Activated gamma-delta T cell treated with anti-CD3 and anti-CD28 coated beads, Interleukin-2, amount 50 U/mL, for 16 hours (primary cell): ENCODE data around the gene RHOBTB3.

Experiments
- DNase-seq: peaks from one replicate; pipeline ENCODE4 v3.0.0-alpha.2; 2020; ENCODE audit warnings: low read depth

Gene RHOBTB3

DNA sequence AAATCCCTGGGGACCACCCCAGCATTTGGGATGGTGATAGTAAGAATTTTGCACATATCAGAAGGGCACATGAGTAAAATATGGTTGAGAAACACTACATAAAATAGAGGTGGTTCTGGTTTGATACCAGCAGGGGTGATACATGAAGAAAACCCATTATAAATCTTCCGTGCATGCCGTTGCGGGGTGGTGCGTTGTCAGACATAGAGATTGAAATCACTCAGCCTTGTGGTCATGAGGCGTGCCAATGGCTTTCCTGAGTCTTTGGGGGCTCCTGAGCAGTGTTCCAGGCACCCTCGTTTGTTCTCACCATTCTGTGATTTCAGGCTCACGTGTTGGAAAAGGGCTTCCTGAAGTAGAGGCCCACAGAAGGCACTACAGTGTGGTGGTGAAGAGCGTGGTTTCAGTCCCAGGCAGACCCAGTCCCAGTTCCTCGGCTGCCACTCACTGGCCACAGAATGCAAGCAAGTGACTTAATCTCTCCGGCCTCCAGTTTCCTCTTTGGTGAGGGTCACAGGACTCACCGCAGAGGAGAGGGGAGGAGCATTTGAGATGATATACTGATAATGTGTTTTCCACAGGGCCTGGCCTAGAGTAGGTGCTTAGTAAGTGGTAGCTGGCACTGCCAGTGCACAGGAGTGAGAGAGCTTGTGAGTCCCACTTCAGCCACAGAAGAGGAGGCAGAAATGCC lies 111.9 kb downstream of the RHOBTB3 start:
- peak; percentile 42 for DNase-seq

DNA sequence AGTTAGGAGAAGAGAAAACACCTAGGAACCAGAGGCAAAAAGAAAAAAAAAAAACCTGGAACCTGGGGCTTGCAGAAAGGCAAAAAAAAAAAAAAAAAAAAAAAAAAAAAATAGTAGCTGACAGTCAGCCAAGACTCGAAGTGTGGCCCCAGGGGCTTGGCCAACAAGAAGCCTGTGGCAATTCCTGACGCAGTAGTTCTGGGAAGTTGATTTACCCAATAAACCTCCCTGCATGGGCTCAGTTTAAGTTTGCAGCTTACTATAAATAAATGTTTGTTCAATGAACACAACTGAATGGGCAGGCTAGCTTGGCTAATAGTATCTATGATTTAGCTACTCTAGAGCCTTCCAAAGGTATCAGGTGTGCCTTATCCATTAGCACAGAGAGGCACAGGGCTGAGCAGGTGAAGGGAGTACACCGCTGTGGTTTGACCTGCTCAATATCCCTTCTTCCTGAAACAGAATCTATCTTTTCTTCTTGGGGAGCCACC lies 112.6 kb downstream of the RHOBTB3 start:
- no peak for DNase-seq

GRCh38 chr5:95845391-95845790 lies 114.3 kb downstream of the RHOBTB3 start:
- no peak for DNase-seq
